Peyer's patch (tissue), 4 donors: ENCODE data around the gene PA2G4.

Experiments
- CTCF ChIP-seq, 6 experiments: fragments of 450-650 bp in 4 of 6; fragments of 200-600 bp in 2 of 6; sonication (generic) in 1 of 6; IDR thresholded peaks; one replicate each; pipeline ENCODE4 v1.5.1; 2017 to 2019; ENCODE audit warnings: antibody characterized with exemption in 6 of 6, mild to moderate bottlenecking in 3 of 6, moderate library complexity in 1 of 6
- POLR2A ChIP-seq, 2 donors: fragments of 450-650 bp; IDR thresholded peaks; one replicate each; pipeline ENCODE4 v1.5.1; 2017; ENCODE audit warnings: antibody characterized with exemption in 2 of 2, mild to moderate bottlenecking in 2 of 2, moderate library complexity in 2 of 2

GRCh38 chr12:56098592-56098991 lies 5.8 kb upstream of the PA2G4 start:
- TF ChIP-seq CTCF (IDR thresholded peaks at IDR 0.05) (no peak), POLR2A (IDR thresholded peaks at IDR 0.05) (no peak)
